Keratinocyte (primary cell): ENCODE measurements around the gene AXIN2. TPM values are rescaled to one million over a fixed set of nuclear protein-coding genes. Genes with fewer than 3 reads are reported as not detected.

Source experiments
- DNase-seq: peaks from one replicate; pipeline ENCODE4 v3.0.0-alpha.2; 2011; ENCODE audit warnings: low read depth, missing footprints, low spot score
- FAIRE-seq: peaks from 2 replicates; lab custom pipeline; 2011; peaks lifted over from hg19 to GRCh38; lab: Jason Lieb, UNC
- H2AFZ ChIP-seq: 2 replicates; pipeline ENCODE4 v1.6.0; 2012; ENCODE audit warnings: low read length, control low read depth, inconsistent platforms; ENCODE audit not compliant: control insufficient read depth
- H3K27ac ChIP-seq: 2 replicates; pipeline ENCODE4 v1.5.1; 2011; ENCODE audit warnings: low read length; ENCODE audit not compliant: control insufficient read depth, insufficient read depth
- H3K27me3 ChIP-seq: 3 replicates; pipeline ENCODE4 v1.6.0; 2011; ENCODE audit warnings: low read length; ENCODE audit not compliant: control insufficient read depth, insufficient read depth; ENCODE audit errors: extremely low read depth
- H3K36me3 ChIP-seq, 2 experiments: 2 replicates in 1 of 2; 3 replicates in 1 of 2; pipeline ENCODE4 v1.5.1; 2011; ENCODE audit warnings: low read length in 2 of 2, mild to moderate bottlenecking in 1 of 2; ENCODE audit not compliant: control insufficient read depth in 2 of 2, insufficient read depth in 2 of 2; ENCODE audit errors: extremely low read depth in 1 of 2
- H3K4me1 ChIP-seq: 3 replicates; pipeline ENCODE4 v1.5.1; 2011; ENCODE audit warnings: low read length; ENCODE audit not compliant: control insufficient read depth, insufficient read depth; ENCODE audit errors: extremely low read depth
- H3K4me2 ChIP-seq: 3 replicates; pipeline ENCODE4 v1.6.0; 2011; ENCODE audit warnings: low read depth, low read length; ENCODE audit not compliant: control insufficient read depth, insufficient read depth; ENCODE audit errors: extremely low read depth
- H3K4me3 ChIP-seq, 3 experiments: fragments of 200-600 bp in 1 of 3; sonication (generic) in 1 of 3; 2 replicates in 2 of 3; 3 replicates in 1 of 3; pipeline ENCODE4 v1.5.1; 2011 to 2016; ENCODE audit warnings: low read length in 3 of 3, mild to moderate bottlenecking in 3 of 3, control low read depth in 2 of 3, inconsistent platforms in 1 of 3, low read depth in 1 of 3, mixed read lengths in 1 of 3, mixed run types in 1 of 3, moderate library complexity in 1 of 3; ENCODE audit not compliant: control insufficient read depth in 2 of 3, insufficient read depth in 2 of 3; ENCODE audit errors: extremely low read depth in 1 of 3
- H3K79me2 ChIP-seq: 2 replicates; pipeline ENCODE4 v1.6.0; 2012; ENCODE audit warnings: low read length; ENCODE audit not compliant: control insufficient read depth, insufficient read depth
- H3K9ac ChIP-seq: 3 replicates; pipeline ENCODE4 v1.6.0; 2011; ENCODE audit warnings: low read length; ENCODE audit not compliant: control insufficient read depth, insufficient read depth; ENCODE audit errors: extremely low read depth
- H3K9me1 ChIP-seq: 3 replicates; pipeline ENCODE4 v1.6.0; 2011; ENCODE audit warnings: low read length; ENCODE audit not compliant: control insufficient read depth, insufficient read depth; ENCODE audit errors: extremely low read depth
- H3K9me3 ChIP-seq: 2 replicates; pipeline ENCODE4 v1.5.1; 2012; ENCODE audit warnings: low read depth, low read length; ENCODE audit not compliant: control insufficient read depth
- H4K20me1 ChIP-seq: 3 replicates; pipeline ENCODE4 v1.6.0; 2011; ENCODE audit warnings: low read length; ENCODE audit not compliant: control insufficient read depth, insufficient read depth; ENCODE audit errors: extremely low read depth
- CTCF ChIP-seq, 3 experiments: IDR thresholded peaks in 1 of 3; conservative IDR thresholded peaks in 1 of 3; optimal IDR thresholded peaks in 1 of 3; 2 replicates in 2 of 3; 3 replicates in 1 of 3; pipeline versions ENCODE3 to v1.5.1; 2011; ENCODE audit warnings: low read length in 3 of 3, mild to moderate bottlenecking in 3 of 3, moderate library complexity in 2 of 3, control low read depth in 1 of 3, inconsistent platforms in 1 of 3; ENCODE audit not compliant: insufficient read depth in 2 of 3; ENCODE audit errors: extremely low read depth in 1 of 3
- EZH2 ChIP-seq: IDR thresholded peaks from one replicate; pipeline ENCODE4 v1.6.1; 2012; ENCODE audit warnings: inconsistent platforms, mild to moderate bottlenecking, low read length, moderate library complexity
- dilution Hi-C: fragments of 300-500 bp; cut with MboI; formaldehyde crosslinking; loops from one replicate; pipeline ENCODE4 v1.7.0; 2020; ENCODE audit warnings: low sequenced_read_pairs; ENCODE audit not compliant: extremely low pct_ligation_motif_present
- polyA plus RNA-seq, 5 experiments: library from polyadenylated mRNA; depleted of rRNA in 3 of 5; stranded (reverse) in 3 of 5; stranded (forward) in 1 of 5; unstranded in 1 of 5; fragments of >200 nt; gene quantifications; 1 replicate in 1 of 5; 2 replicates in 3 of 5; 3 replicates in 1 of 5; pipeline versions ENCODE4 v1.2.1 to v1.2.3, GENCODE V29; 2011 to 2012; ENCODE audit warnings: missing spikeins in 2 of 5, low read depth in 1 of 5, low replicate concordance in 1 of 5

Gene AXIN2
- polyA plus RNA-seq, 1 donor (not counting 4 experiments of a cell fraction or from before 2014, with no cell fraction given), result 0.14 TPM

DNA sequence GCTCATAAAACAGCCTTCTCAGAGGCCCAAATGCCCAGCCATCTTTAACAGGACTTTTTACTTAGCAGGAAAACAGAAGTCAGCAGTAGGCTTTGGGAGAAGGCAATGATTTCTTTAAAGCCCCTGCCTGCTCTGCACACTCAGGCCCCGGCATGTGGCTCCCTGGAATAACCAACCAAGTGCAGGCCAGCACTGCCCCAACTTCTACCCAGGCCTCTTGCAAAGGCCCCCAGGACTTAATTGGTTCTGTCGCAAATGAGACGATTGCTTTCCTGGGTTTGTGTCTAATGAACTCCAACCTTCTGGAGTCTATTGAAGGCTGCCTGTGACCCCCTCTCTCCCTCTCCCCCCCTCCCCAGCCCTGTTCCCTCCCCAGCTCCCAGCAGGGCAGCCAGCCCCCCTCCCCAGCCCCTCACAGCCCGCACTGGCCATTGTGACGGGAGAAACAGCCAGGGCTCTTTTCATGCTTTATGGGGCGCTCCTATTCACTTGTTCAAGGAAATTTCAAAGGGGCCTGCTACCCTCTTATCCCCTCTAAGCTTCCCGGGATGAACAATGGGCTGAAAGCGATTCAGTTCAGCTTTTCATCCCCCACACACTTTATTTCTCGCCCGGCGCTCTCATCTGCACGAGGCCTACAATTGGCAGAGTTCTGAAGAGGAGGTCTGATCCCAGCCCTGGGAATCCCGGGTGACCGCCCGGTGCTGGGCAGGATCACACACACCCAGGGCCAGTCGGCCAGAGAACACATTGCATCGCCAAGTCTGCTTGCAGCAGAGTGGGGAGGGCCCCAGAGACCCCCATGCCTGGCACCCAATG is 15.5 kb downstream of the AXIN2 start:
- H3K79me2 ChIP-seq, result no peaks in the 10 kb centered on the region
- H3K27ac ChIP-seq, result no peak overlapping the region
- TF ChIP-seq EZH2 (no peak), CTCF (optimal IDR thresholded peaks at IDR 0.05 in 1 of 3, IDR thresholded peaks at IDR 0.05 in 1 of 3, conservative IDR thresholded peaks at IDR 0.05 in 1 of 3; ENCODE audit: extremely low read depth in 1 of 3, insufficient read depth in 2 of 3, low read length in 3 of 3) (no peak)
- DNase-seq, result no peak
- no peaks in the 10 kb centered on the region for H4K20me1 ChIP-seq
- H3K27me3 ChIP-seq, result no peaks in the 10 kb centered on the region
- no peaks in the 10 kb centered on the region for H3K36me3 ChIP-seq
- dilution Hi-C loops, result no loop called here
- no peaks in the 10 kb centered on the region for H3K4me1 ChIP-seq
- no peak overlapping the region for H2AFZ ChIP-seq
- H3K9ac ChIP-seq, result no peak overlapping the region
- no peak overlapping the region for H3K4me3 ChIP-seq
- FAIRE-seq, result no peak
- no peaks in the 10 kb centered on the region for H3K9me1 ChIP-seq
- H3K9me3 ChIP-seq, result no peaks in the 10 kb centered on the region
- H3K4me2 ChIP-seq, result no peak overlapping the region

- DNase-seq (no peak), FAIRE-seq (no peak)
- H2AFZ ChIP-seq, result no peak overlapping the region
- H3K9me3 ChIP-seq, result no peaks in the 10 kb centered on the region
- dilution Hi-C loops, result no loop called here
- no peaks in the 10 kb centered on the region for H3K4me1 ChIP-seq
- H3K9me1 ChIP-seq, result no peaks in the 10 kb centered on the region
- no peak overlapping the region for H3K4me2 ChIP-seq
- no peaks in the 10 kb centered on the region for H4K20me1 ChIP-seq
- no peaks in the 10 kb centered on the region for H3K27me3 ChIP-seq
- no peak overlapping the region for H3K27ac ChIP-seq
- no peaks in the 10 kb centered on the region for H3K36me3 ChIP-seq
- H3K9ac ChIP-seq, result no peak overlapping the region
- H3K79me2 ChIP-seq, result no peaks in the 10 kb centered on the region
- H3K4me3 ChIP-seq, result no peak overlapping the region
- TF ChIP-seq EZH2, result no peak
- no peak for TF ChIP-seq CTCF (optimal IDR thresholded peaks at IDR 0.05 in 1 of 3, IDR thresholded peaks at IDR 0.05 in 1 of 3, conservative IDR thresholded peaks at IDR 0.05 in 1 of 3; ENCODE audit: extremely low read depth in 1 of 3, insufficient read depth in 2 of 3, low read length in 3 of 3)
These were observed 16.8 kb downstream of the AXIN2 start for GRCh38 chr17:65544672-65545071.
